Parathyroid adenoma (tissue), 2 donors: ENCODE measurements around the gene PLCB1.

Experiments used
- H2AFZ ChIP-seq: fragments of 300-600 bp; sonication (generic); one replicate; pipeline ENCODE4 v1.7.0; 2017; ENCODE audit warnings: antibody characterized with exemption, mild to moderate bottlenecking
- H3K27ac ChIP-seq: fragments of 300-600 bp; sonication (generic); one replicate; pipeline ENCODE4 v1.7.0; 2017
- H3K27me3 ChIP-seq: fragments of 300-600 bp; sonication (generic); one replicate; pipeline ENCODE4 v1.7.0; 2017; ENCODE audit warnings: low read length; ENCODE audit not compliant: control insufficient read depth, insufficient read depth
- H3K36me3 ChIP-seq: fragments of 300-600 bp; sonication (generic); one replicate; pipeline ENCODE4 v1.7.0; 2017; ENCODE audit warnings: low read length; ENCODE audit not compliant: control insufficient read depth, insufficient read depth
- H3K4me1 ChIP-seq: fragments of 300-600 bp; sonication (generic); one replicate; pipeline ENCODE4 v1.7.0; 2017; ENCODE audit warnings: control low read depth
- H3K4me2 ChIP-seq: fragments of 300-600 bp; sonication (generic); one replicate; pipeline ENCODE4 v1.7.0; 2017; ENCODE audit warnings: low read length
- H3K4me3 ChIP-seq: fragments of 300-600 bp; sonication (generic); one replicate; pipeline ENCODE4 v1.7.0; 2017; ENCODE audit warnings: low read depth, low read length
- H3K79me2 ChIP-seq: fragments of 300-600 bp; sonication (generic); one replicate; pipeline ENCODE4 v1.7.0; 2017; ENCODE audit warnings: control low read depth
- H3K9ac ChIP-seq: fragments of 300-600 bp; sonication (generic); one replicate; pipeline ENCODE4 v1.7.0; 2017; ENCODE audit warnings: mild to moderate bottlenecking
- H3K9me3 ChIP-seq: fragments of 300-600 bp; sonication (generic); one replicate; pipeline ENCODE4 v1.7.0; 2017; ENCODE audit warnings: low read length; ENCODE audit not compliant: control insufficient read depth
- TF ChIP-seq, protein P1 (sequence below): fragments of 300-600 bp; sonication (generic); IDR thresholded peaks from one replicate; pipeline ENCODE4 v1.7.0; 2017; ENCODE audit warnings: antibody characterized with exemption, mild to moderate bottlenecking
- donor health status: primary hyperparathyroidism.

Gene PLCB1

DNA sequence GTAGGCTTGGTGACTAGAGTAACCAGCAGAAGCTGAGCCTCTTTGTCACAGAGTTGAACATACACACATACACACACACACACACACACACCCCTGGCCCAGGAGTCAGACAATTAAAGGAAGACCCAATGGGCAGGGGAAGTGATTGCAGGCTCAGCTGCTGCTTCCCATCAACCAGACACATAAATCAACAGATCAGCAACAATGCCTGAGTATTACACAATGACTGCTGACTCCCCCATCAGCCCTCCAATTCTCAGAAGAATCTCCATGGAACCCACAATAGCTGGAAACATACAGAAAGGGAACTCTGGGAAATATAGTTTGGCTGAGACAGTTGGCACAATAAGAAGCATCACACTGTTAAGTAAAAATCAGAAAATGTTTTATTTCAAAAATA is 666.4 kb downstream of the PLCB1 start:
- Histone ChIP-seq H3K4me2 (no peak overlapping the region), H3K4me3 (no peak overlapping the region), H3K9me3 (no peaks in the 10 kb centered on the region), H3K9ac (no peak overlapping the region), H3K27ac (no peak overlapping the region), H2AFZ (no peak overlapping the region), H3K79me2 (no peaks in the 10 kb centered on the region), H3K4me1 (no peaks in the 10 kb centered on the region), H3K27me3 (no peaks in the 10 kb centered on the region), H3K36me3 (no peaks in the 10 kb centered on the region)
- TF ChIP-seq, protein P1, sequence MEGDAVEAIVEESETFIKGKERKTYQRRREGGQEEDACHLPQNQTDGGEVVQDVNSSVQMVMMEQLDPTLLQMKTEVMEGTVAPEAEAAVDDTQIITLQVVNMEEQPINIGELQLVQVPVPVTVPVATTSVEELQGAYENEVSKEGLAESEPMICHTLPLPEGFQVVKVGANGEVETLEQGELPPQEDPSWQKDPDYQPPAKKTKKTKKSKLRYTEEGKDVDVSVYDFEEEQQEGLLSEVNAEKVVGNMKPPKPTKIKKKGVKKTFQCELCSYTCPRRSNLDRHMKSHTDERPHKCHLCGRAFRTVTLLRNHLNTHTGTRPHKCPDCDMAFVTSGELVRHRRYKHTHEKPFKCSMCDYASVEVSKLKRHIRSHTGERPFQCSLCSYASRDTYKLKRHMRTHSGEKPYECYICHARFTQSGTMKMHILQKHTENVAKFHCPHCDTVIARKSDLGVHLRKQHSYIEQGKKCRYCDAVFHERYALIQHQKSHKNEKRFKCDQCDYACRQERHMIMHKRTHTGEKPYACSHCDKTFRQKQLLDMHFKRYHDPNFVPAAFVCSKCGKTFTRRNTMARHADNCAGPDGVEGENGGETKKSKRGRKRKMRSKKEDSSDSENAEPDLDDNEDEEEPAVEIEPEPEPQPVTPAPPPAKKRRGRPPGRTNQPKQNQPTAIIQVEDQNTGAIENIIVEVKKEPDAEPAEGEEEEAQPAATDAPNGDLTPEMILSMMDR: no peak

DNA sequence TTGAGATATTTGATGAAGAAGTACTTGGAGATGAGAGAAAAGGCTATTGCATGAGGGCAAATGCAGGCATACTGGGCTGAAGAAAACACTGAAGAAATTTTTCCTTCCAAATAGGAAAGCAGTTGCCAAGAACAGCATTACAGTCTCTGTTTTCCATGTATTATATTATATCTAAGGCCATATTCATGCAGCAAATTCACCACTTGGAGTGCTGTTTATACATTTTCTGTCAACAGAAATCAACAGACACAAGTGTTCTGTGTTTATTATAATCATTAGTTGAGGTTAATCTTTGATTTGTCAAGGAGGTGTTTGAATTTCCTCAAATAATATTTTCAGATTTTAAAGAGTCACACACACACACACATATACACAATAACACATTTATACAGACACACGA is 668.0 kb downstream of the PLCB1 start:
- no peak overlapping the region for H3K9ac ChIP-seq
- no peaks in the 10 kb centered on the region for H3K4me1 ChIP-seq
- no peaks in the 10 kb centered on the region for H3K79me2 ChIP-seq

DNA sequence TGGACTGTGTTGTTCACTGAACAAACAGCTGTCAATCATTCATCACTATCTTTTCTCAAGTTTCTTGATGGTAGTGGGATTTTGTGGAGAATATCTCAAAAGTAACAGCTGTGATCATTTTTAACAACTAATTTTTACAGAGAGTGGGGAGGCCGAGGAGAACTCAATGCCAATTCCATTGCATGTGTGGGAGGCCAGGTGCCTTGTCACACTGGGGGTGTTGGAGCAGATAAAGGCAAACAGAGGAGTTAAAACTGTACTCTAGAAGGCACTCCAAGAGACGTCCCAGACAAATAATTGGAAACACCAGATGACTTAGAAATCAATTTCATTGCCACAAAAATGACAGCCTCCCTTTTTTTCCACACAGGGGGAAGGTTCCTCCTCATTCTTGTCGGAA is 669.6 kb downstream of the PLCB1 start:
- Histone ChIP-seq H3K79me2 (no peaks in the 10 kb centered on the region), H2AFZ (no peak overlapping the region), H3K27ac (no peak overlapping the region), H3K4me2 (no peak overlapping the region), H3K9me3 (no peaks in the 10 kb centered on the region), H3K4me3 (no peak overlapping the region), H3K27me3 (no peaks in the 10 kb centered on the region), H3K9ac (no peak overlapping the region), H3K4me1 (no peaks in the 10 kb centered on the region), H3K36me3 (no peaks in the 10 kb centered on the region)
- TF ChIP-seq, protein P1: no peak

More for the DNA sequence above, 668.0 kb downstream of the PLCB1 start:
- no peak overlapping the region for H3K27ac ChIP-seq
- TF ChIP-seq, protein P1: no peak
- no peaks in the 10 kb centered on the region for H3K9me3 ChIP-seq
- H3K36me3 ChIP-seq: no peaks in the 10 kb centered on the region
- H2AFZ ChIP-seq: no peak overlapping the region
- no peak overlapping the region for H3K4me2 ChIP-seq
- H3K27me3 ChIP-seq: no peaks in the 10 kb centered on the region
- H3K4me3 ChIP-seq: no peak overlapping the region

DNA sequence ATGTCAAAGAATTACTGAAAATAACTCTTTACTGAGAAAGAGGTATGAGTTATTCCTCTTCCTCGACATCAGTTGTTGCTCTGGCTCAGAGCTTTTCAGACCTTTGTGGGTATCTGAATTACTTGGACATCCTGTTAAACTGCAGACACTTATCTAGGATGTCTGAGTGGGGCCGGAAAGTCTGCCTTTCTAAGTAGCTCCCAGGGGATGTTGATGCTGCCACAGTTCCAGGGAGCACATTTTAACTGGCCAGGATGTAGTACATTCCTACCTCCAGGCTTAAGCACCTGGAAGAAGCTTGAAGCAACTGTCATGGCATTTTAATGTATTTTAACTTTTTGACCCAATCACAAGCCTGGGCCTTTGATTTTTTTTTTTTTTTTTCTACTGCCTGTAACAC is 671.0 kb downstream of the PLCB1 start:
- H3K4me1 ChIP-seq: peaks cover 3% of the 10 kb centered on the region
- H3K4me3 ChIP-seq: no peak overlapping the region
- no peak overlapping the region for H2AFZ ChIP-seq
- H3K4me2 ChIP-seq: no peak overlapping the region
- H3K27me3 ChIP-seq: no peaks in the 10 kb centered on the region
- no peak overlapping the region for H3K27ac ChIP-seq
- no peaks in the 10 kb centered on the region for H3K9me3 ChIP-seq
- H3K79me2 ChIP-seq: no peaks in the 10 kb centered on the region
- no peaks in the 10 kb centered on the region for H3K36me3 ChIP-seq
- no peak overlapping the region for H3K9ac ChIP-seq
- TF ChIP-seq, protein P1: no peak

DNA sequence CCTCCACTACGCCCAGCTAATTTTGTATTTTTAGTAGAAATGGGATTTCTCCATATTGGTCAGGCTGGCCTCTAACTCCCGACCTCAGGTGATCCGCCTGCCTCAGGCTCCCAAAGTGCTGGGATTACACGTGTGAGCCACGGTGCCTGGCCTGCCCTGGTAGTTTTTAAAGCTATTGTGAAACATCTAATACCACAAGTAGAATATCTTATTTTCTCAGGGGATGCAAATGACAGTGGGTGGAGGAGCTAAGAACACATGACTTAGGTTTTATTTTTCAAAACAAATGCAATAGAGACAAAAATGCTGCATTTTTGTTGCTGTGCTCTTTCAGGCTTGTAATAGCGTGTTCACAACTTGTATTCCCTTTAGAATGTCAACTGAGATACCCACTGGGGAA is 671.9 kb downstream of the PLCB1 start:
- H2AFZ ChIP-seq: no peak overlapping the region

More for the DNA sequence above, 671.9 kb downstream of the PLCB1 start:
- Histone ChIP-seq H3K4me2 (no peak overlapping the region), H3K36me3 (no peaks in the 10 kb centered on the region), H3K27ac (no peak overlapping the region), H3K4me3 (no peak overlapping the region), H3K27me3 (no peaks in the 10 kb centered on the region), H3K9me3 (no peaks in the 10 kb centered on the region), H3K9ac (no peak overlapping the region), H3K79me2 (no peaks in the 10 kb centered on the region), H3K4me1 (peaks cover 3% of the 10 kb centered on the region)
- TF ChIP-seq, protein P1: no peak
